HUDEP-2 (cell line): Measurements from ENCODE around the gene CLCNKA.
A peak's percentile ranks its signal among the peaks of the same experiment; 100 is the strongest.
"Not testable (repeated sequence)": the region's sequence is repeated elsewhere in the genome, so short reads cannot be mapped to it uniquely, and the experiment has no call there.

Experiments
- DNase-seq, 76 experiments: peaks; one replicate each; lab custom pipeline; 2025; ENCODE audit not compliant: unreplicated experiment in 76 of 76; lab: John Stamatoyannopoulos, UW

The CLCNKA gene

GRCh38 chr1:16033103-16033632, 11.3 kb downstream of the CLCNKA start:
- DNase-seq: not testable (repeated sequence)

- DNase-seq: not testable (repeated sequence)
These were observed 14.6 kb downstream of the CLCNKA start for GRCh38 chr1:16036461-16036860.

GRCh38 chr1:16038620-16038912, 16.7 kb downstream of the CLCNKA start:
- no peak for DNase-seq

- not testable (repeated sequence) for DNase-seq
These were observed 18.0 kb downstream of the CLCNKA start for GRCh38 chr1:16039871-16040270.

GRCh38 chr1:16041200-16041599, 19.4 kb downstream of the CLCNKA start:
- DNase-seq: no peak

GRCh38 chr1:16042096-16042495, 20.3 kb downstream of the CLCNKA start:
- no peak for DNase-seq

GRCh38 chr1:16042654-16043053, 20.8 kb downstream of the CLCNKA start:
- not testable (repeated sequence) for DNase-seq

GRCh38 chr1:16043521-16043920, 21.7 kb downstream of the CLCNKA start, which contains the start of gene CLCNKB:
TSS of gene CLCNKB (plus strand) at chr1:16043782. CDS start at chr1:16044493, 711 bp downstream.
- no peak for DNase-seq

GRCh38 chr1:16043950-16044349, 22.1 kb downstream of the CLCNKA start:
- no peak for DNase-seq

GRCh38 chr1:16046842-16047241, 25.0 kb downstream of the CLCNKA start:
- DNase-seq: no peak

GRCh38 chr1:16047791-16048475, 26.1 kb downstream of the CLCNKA start:
- no peak for DNase-seq

GRCh38 chr1:16048573-16049189, 26.8 kb downstream of the CLCNKA start:
- DNase-seq: peak in 53 of 76 experiments; percentile 7 to 66 (median 32)

GRCh38 chr1:16050328-16050727, 28.5 kb downstream of the CLCNKA start:
- DNase-seq: no peak

GRCh38 chr1:16051039-16051438, 29.2 kb downstream of the CLCNKA start:
- no peak for DNase-seq

GRCh38 chr1:16051949-16052348, 30.1 kb downstream of the CLCNKA start:
- DNase-seq: not testable (repeated sequence)

- peak in 49 of 76 experiments; percentile 10 to 71 (median 37) for DNase-seq
These were observed 32.1 kb downstream of the CLCNKA start for GRCh38 chr1:16053781-16054502.

GRCh38 chr1:16054598-16055540, 33.0 kb downstream of the CLCNKA start:
- no peak for DNase-seq

GRCh38 chr1:16055613-16056520, 34.0 kb downstream of the CLCNKA start:
- DNase-seq: peak in 69 of 76 experiments; percentile 15 to 82 (median 63)

- not testable (repeated sequence) for DNase-seq
These were observed 34.7 kb downstream of the CLCNKA start for GRCh38 chr1:16056521-16056912.
